Measurements from ENCODE around the gene KCND3. TPM values are rescaled to one million over a fixed set of nuclear protein-coding genes. Genes with fewer than 3 reads are reported as not detected.
A peak's percentile ranks its signal among the peaks of the same experiment; 100 is the strongest.

Gene KCND3
- polyA plus RNA-seq, 3 donors: not detected

DNA sequence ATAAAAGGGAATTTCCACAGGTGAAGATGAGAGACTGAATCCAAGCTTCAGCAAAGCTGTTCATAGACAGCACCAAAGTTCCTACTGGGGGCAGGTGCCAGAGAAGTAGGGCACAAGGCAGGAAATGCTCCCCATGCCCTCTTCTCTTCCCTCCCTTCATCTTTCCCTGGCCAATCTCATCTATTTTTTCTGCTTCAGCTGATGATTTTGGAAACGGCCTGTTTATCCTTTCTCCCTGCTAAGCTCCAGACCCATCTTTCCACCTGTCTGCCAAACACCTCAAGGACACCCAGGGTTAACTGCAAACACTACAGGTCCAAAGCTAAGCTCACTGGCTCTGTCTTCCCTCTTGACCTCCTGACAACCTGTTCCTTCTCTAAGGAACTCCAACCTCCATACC is 18.1 kb downstream of the KCND3 start:
- H3K27me3 Mint-ChIP-seq (ENCODE audit: low read depth in 3 of 3): peaks cover 13 to 34% (median 17%) of the 10 kb centered on the region in 3 donors
- Histone ChIP-seq H3K9me3 (replicated peaks in 1 of 2; ENCODE audit: control insufficient read depth in 1 of 2, insufficient read depth in 1 of 2, low read length in 2 of 2) (no peaks in the 10 kb centered on the region), H3K27ac (ENCODE audit: low read depth in 1 of 2, low read length in 2 of 2) (no peak overlapping the region), H3K4me3 (replicated peaks in 1 of 3; ENCODE audit: low read depth in 2 of 3, low read length in 3 of 3) (no peak overlapping the region), H3K79me2 (ENCODE audit: insufficient read depth, low read length) (no peaks in the 10 kb centered on the region), H3K4me2 (replicated peaks; ENCODE audit: extremely low read depth, low read length, poor library complexity, severe bottlenecking) (no peak overlapping the region), H4K20me1 (ENCODE audit: insufficient read depth, low read length) (no peaks in the 10 kb centered on the region), H3K9ac (ENCODE audit: insufficient read depth, low read length, poor library complexity, severe bottlenecking) (no peak overlapping the region), H3K27me3 (ENCODE audit: control insufficient read depth in 2 of 2, insufficient read depth in 2 of 2, low read length in 2 of 2) (peaks cover 5 to 6% of the 10 kb centered on the region in 2 donors), H3K36me3 (replicated peaks in 1 of 2; ENCODE audit: control insufficient read depth in 1 of 2, insufficient read depth in 2 of 2, low read length in 2 of 2) (no peaks in the 10 kb centered on the region), H3K4me1 (ENCODE audit: control insufficient read depth in 1 of 2, insufficient read depth in 2 of 2, low read length in 2 of 2) (no peaks in the 10 kb centered on the region), H2AFZ (ENCODE audit: insufficient read depth, low read depth, low read length, poor library complexity, severe bottlenecking) (no peak overlapping the region)
- 57% methylated on average over 1 of the region's 1 CpG for WGBS (ENCODE audit: insufficient coverage)
- H3K27ac Mint-ChIP-seq: no peak overlapping the region
- H3K4me3 Mint-ChIP-seq: peak overlapping the region in 1 of 2 donors; percentile 5
- no peak for DNase-seq
- H3K9me3 Mint-ChIP-seq: peaks cover 0 to 2% (median 0%) of the 10 kb centered on the region in 7 donors
- TF ChIP-seq, protein P1, sequence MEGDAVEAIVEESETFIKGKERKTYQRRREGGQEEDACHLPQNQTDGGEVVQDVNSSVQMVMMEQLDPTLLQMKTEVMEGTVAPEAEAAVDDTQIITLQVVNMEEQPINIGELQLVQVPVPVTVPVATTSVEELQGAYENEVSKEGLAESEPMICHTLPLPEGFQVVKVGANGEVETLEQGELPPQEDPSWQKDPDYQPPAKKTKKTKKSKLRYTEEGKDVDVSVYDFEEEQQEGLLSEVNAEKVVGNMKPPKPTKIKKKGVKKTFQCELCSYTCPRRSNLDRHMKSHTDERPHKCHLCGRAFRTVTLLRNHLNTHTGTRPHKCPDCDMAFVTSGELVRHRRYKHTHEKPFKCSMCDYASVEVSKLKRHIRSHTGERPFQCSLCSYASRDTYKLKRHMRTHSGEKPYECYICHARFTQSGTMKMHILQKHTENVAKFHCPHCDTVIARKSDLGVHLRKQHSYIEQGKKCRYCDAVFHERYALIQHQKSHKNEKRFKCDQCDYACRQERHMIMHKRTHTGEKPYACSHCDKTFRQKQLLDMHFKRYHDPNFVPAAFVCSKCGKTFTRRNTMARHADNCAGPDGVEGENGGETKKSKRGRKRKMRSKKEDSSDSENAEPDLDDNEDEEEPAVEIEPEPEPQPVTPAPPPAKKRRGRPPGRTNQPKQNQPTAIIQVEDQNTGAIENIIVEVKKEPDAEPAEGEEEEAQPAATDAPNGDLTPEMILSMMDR (IDR thresholded peaks at IDR 0.05): no peak
- H3K4me1 Mint-ChIP-seq: no peaks in the 10 kb centered on the region
- H3K36me3 Mint-ChIP-seq: no peaks in the 10 kb centered on the region
- intact Hi-C loops (cut with micrococcal nuclease): no loop called here

DNA sequence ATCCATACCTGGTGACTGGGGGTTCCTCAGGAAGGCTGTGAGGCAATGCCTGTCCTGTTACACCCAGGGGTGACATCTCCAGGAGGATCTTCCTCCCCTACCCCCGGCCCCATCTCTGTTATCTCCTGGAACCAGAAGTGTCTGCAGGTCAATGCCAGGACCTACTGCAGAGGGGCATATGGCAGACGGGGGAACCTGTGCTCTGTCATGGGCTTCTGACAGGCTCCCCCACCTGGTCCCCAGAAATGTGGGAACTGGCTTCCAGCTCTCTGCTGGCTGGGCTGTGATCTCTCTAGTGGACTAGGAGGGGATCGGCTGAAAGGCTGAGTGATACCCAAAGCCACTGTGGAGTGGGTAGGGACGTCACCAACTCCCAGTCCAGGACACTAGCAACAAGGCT is 21.0 kb downstream of the KCND3 start:
- WGBS (ENCODE audit: insufficient coverage): 62% methylated on average over 2 of the region's 4 CpGs

More for the DNA sequence above, 21.0 kb downstream of the KCND3 start:
- Histone ChIP-seq H3K4me2 (replicated peaks; ENCODE audit: extremely low read depth, low read length, poor library complexity, severe bottlenecking) (no peak overlapping the region), H4K20me1 (ENCODE audit: insufficient read depth, low read length) (no peaks in the 10 kb centered on the region), H3K36me3 (replicated peaks in 1 of 2; ENCODE audit: control insufficient read depth in 1 of 2, insufficient read depth in 2 of 2, low read length in 2 of 2) (no peaks in the 10 kb centered on the region), H2AFZ (ENCODE audit: insufficient read depth, low read depth, low read length, poor library complexity, severe bottlenecking) (no peak overlapping the region), H3K9me3 (replicated peaks in 1 of 2; ENCODE audit: control insufficient read depth in 1 of 2, insufficient read depth in 1 of 2, low read length in 2 of 2) (no peaks in the 10 kb centered on the region), H3K79me2 (ENCODE audit: insufficient read depth, low read length) (no peaks in the 10 kb centered on the region), H3K27me3 (ENCODE audit: control insufficient read depth in 2 of 2, insufficient read depth in 2 of 2, low read length in 2 of 2) (peaks cover 0 to 5% of the 10 kb centered on the region in 2 donors), H3K9ac (ENCODE audit: insufficient read depth, low read length, poor library complexity, severe bottlenecking) (no peak overlapping the region), H3K27ac (ENCODE audit: low read depth in 1 of 2, low read length in 2 of 2) (no peak overlapping the region), H3K4me3 (replicated peaks in 1 of 3; ENCODE audit: low read depth in 2 of 3, low read length in 3 of 3) (no peak overlapping the region), H3K4me1 (ENCODE audit: control insufficient read depth in 1 of 2, insufficient read depth in 2 of 2, low read length in 2 of 2) (no peaks in the 10 kb centered on the region)
- peaks cover 0 to 2% (median 0%) of the 10 kb centered on the region in 7 donors for H3K9me3 Mint-ChIP-seq
- intact Hi-C loops (cut with micrococcal nuclease): no loop called here
- H3K27me3 Mint-ChIP-seq (ENCODE audit: low read depth in 3 of 3): peaks cover 22 to 31% (median 23%) of the 10 kb centered on the region in 3 donors
- no peak overlapping the region for H3K4me3 Mint-ChIP-seq
- no peak overlapping the region for H3K27ac Mint-ChIP-seq
- no peak for DNase-seq
- no peaks in the 10 kb centered on the region for H3K4me1 Mint-ChIP-seq
- no peaks in the 10 kb centered on the region for H3K36me3 Mint-ChIP-seq
- TF ChIP-seq, protein P1 (IDR thresholded peaks at IDR 0.05): no peak

All from CD14-positive monocyte (primary cell).